IPS-NIHi7 (cell line): ENCODE results near the gene SNRPD2.
"Not testable (repeated sequence)": the region's sequence is repeated elsewhere in the genome, so short reads cannot be mapped to it uniquely, and the experiment has no call there.

Experiments used
- DNase-seq: peaks from one replicate; pipeline ENCODE4 v3.0.0; 2012; ENCODE audit warnings: mixed read lengths; ENCODE audit errors: extremely low spot score

Gene SNRPD2

GRCh38 chr19:45705115-45705514 is 13.4 kb upstream of the SNRPD2 start:
- no peak for DNase-seq

- no peak for DNase-seq
Observed at GRCh38 chr19:45701676-45702075, 9.9 kb upstream of the SNRPD2 start.

- DNase-seq = peak; percentile 85
Observed at GRCh38 chr19:45693106-45693788, 1.5 kb upstream of the SNRPD2 start.

GRCh38 chr19:45692187-45693105 is 693 bp upstream of the SNRPD2 start, which contains the start of gene QPCTL:
TSS of gene QPCTL (plus strand) at chr19:45692666. CDS start at chr19:45692704, 38 bp downstream.
- DNase-seq = peak; percentile 96

GRCh38 chr19:45687599-45687998 is 4.2 kb downstream of the SNRPD2 start:
- no peak for DNase-seq

GRCh38 chr19:45685045-45685444 is 6.7 kb downstream of the SNRPD2 start:
- DNase-seq = not testable (repeated sequence)

GRCh38 chr19:45682908-45683307 is 8.8 kb downstream of the SNRPD2 start:
- no peak for DNase-seq

GRCh38 chr19:45682117-45682516 is 9.6 kb downstream of the SNRPD2 start:
- DNase-seq = no peak

GRCh38 chr19:45681391-45682015 is 10.2 kb downstream of the SNRPD2 start:
- DNase-seq = peak; percentile 80

GRCh38 chr19:45677351-45678230 is 14.2 kb downstream of the SNRPD2 start:
- peak; percentile 95 for DNase-seq

- peak; percentile 52 for DNase-seq
Observed at GRCh38 chr19:45676851-45677263, 14.9 kb downstream of the SNRPD2 start.

- no peak for DNase-seq
Observed at GRCh38 chr19:45674946-45675345, 16.8 kb downstream of the SNRPD2 start.

GRCh38 chr19:45670670-45671453 is 20.9 kb downstream of the SNRPD2 start:
- peak; percentile 98 for DNase-seq

GRCh38 chr19:45668342-45668871 is 23.3 kb downstream of the SNRPD2 start:
- no peak for DNase-seq

GRCh38 chr19:45667620-45668341 is 24.0 kb downstream of the SNRPD2 start, which contains the start of gene GIPR:
TSS of gene GIPR (plus strand) at chr19:45668221. CDS start at chr19:45669521, 1,300 bp downstream.
- peak; percentile 77 for DNase-seq

GRCh38 chr19:45664575-45664974 is 27.2 kb downstream of the SNRPD2 start:
- DNase-seq = no peak

GRCh38 chr19:45663800-45664199 is 28.0 kb downstream of the SNRPD2 start:
- no peak for DNase-seq

- no peak for DNase-seq
Observed at GRCh38 chr19:45660636-45661035, 31.1 kb downstream of the SNRPD2 start.

GRCh38 chr19:45659096-45659729 is 32.5 kb downstream of the SNRPD2 start:
- no peak for DNase-seq
